ENCODE results near the gene DIO3. TPM values are rescaled to one million over a fixed set of nuclear protein-coding genes. Genes with fewer than 3 reads are reported as not detected.

DIO3 gene
- total RNA-seq, 6 experiments from 2014 or later, result not detected

DNA sequence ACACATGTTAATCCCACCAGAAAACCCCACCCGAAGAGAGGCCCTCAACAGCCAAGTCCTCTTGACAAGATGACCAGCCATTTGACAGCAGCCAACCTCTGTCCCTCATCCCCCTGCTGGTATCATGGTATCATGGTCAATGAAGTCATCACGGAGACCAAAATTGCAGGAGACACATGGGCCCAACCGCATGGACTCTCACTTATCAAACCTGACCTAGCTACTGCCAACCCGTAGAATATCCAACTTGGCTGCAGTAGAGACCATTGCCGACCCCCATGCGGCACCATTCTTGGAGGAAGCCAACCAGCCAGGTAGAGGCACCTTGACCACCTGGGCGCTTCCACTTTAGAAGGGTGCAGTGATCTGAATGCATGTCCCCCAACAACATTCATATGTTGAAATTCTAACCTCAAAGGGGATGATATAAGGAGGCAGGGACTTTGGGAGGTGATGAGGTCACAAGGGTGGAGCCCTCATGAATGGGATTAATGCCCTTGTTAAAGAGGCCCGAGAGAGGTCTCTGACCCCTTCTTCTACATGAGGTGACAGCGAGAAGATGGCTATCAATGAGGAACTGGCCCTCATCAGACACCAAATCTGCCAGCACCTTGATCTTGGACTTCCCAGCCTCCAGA lies 33.3 kb downstream of the DIO3 start:
- DNase-seq, result no peak
- no peak overlapping the region for H3K27ac Mint-ChIP-seq
- no peak overlapping the region for H3K4me3 Mint-ChIP-seq
- no peaks in the 10 kb centered on the region for H3K4me1 Mint-ChIP-seq (ENCODE audit: low read depth)
- peaks cover 12% of the 10 kb centered on the region for H3K27me3 Mint-ChIP-seq (ENCODE audit: insufficient read depth)
- TF ChIP-seq, protein P1, sequence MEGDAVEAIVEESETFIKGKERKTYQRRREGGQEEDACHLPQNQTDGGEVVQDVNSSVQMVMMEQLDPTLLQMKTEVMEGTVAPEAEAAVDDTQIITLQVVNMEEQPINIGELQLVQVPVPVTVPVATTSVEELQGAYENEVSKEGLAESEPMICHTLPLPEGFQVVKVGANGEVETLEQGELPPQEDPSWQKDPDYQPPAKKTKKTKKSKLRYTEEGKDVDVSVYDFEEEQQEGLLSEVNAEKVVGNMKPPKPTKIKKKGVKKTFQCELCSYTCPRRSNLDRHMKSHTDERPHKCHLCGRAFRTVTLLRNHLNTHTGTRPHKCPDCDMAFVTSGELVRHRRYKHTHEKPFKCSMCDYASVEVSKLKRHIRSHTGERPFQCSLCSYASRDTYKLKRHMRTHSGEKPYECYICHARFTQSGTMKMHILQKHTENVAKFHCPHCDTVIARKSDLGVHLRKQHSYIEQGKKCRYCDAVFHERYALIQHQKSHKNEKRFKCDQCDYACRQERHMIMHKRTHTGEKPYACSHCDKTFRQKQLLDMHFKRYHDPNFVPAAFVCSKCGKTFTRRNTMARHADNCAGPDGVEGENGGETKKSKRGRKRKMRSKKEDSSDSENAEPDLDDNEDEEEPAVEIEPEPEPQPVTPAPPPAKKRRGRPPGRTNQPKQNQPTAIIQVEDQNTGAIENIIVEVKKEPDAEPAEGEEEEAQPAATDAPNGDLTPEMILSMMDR (IDR thresholded peaks at IDR 0.05), result no peak
- no peaks in the 10 kb centered on the region; the same call in 1 of the 2 replicates for H3K36me3 Mint-ChIP-seq (ENCODE audit: low read depth)
- no peaks in the 10 kb centered on the region; the same call in 1 of the 2 replicates for H3K9me3 Mint-ChIP-seq

DNA sequence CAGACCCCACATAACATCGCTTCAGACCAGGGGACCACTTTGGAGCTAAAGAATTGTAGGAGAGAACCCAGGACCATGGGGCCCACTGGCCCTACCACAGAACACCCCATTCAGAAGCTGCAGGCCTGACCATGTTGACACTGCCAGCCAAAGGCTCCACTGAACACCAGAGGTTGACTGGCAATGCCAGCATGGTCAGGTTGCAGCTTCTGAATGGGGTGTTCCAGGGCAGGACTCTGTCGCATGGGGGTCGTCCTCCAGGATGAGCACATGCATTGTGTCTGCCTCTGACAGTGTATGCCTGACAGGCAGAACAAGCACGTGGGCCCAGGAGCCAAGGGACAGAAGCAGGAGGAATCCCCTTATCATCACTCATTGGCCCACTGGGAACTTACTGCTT lies 34.1 kb downstream of the DIO3 start:
- no peak overlapping the region for H3K4me3 Mint-ChIP-seq
- DNase-seq, result no peak
- H3K36me3 Mint-ChIP-seq (ENCODE audit: low read depth), result no peaks in the 10 kb centered on the region; the same call in 1 of the 2 replicates
- TF ChIP-seq, protein P1 (IDR thresholded peaks at IDR 0.05), result no peak
- no peaks in the 10 kb centered on the region for H3K4me1 Mint-ChIP-seq (ENCODE audit: low read depth)
- H3K9me3 Mint-ChIP-seq, result no peaks in the 10 kb centered on the region; the same call in 1 of the 2 replicates
- H3K27ac Mint-ChIP-seq, result no peak overlapping the region
- H3K27me3 Mint-ChIP-seq (ENCODE audit: insufficient read depth), result peaks cover 17% of the 10 kb centered on the region

DNA sequence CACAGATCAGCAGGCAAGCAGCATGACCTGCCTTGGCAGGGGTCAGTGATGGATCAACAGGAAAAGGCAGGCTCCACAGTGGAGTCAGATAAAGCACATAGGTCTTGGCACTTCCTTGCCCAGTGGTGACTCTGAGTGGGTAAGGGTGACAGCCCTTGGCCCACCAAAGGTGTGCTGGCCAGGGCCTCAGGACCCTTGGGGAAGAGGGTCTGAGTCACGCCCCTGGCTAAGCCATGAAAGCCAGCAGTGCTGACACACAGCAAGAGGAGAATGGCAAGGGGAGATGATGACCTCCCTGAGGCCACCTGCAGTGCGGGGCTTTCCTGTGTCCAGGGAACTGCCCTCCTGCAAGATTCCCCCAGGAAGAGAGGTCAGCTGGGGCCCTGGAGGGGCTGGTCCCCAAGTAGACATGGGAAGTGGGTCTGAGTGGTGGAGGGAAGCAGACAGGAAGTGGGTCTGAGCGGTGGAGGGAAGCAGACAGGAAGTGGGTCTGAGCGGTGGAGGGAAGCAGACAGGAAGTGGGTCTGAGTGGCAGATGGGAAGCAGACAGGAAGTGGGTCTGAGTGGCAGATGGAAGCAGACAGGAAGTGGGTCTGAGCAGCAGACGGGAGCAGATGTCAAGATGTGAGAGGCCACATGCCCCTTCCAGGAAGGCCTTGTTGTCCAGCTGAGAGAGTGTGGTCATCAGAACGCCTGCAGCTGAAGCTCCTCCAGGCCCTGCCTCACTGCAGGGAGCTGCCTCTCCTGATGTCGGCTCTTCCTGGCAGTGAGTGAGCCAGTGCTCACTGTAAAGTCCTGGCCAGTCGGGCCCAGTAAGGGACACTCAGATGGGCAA lies 34.8 kb downstream of the DIO3 start:
- Mint-ChIP-seq H3K27ac (no peak overlapping the region), H3K4me3 (no peak overlapping the region)

DNA sequence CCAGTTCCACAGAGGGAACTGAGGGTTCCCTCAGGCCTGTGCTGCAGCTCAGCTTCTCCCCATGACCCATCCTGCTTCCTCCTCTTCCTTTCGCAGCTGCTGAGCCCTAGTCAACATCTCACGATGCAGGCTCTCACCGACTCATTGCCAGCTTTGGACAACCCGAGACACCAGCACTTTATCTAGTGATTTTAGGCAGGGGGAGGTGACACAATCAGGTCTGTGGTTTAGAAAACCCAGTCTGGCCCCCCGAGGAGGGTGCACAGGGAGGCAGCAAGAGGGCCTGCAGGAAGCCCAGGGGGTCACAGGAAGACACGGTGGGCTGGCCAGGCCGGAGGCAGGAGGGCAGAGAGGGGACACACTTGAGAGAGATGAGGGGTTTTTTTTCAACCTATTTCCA lies 35.4 kb downstream of the DIO3 start:
- Mint-ChIP-seq H3K27ac (no peak overlapping the region), H3K4me1 (ENCODE audit: low read depth) (no peaks in the 10 kb centered on the region)
- TF ChIP-seq, protein P1 (IDR thresholded peaks at IDR 0.05), result no peak

More for the DNA sequence above, 34.8 kb downstream of the DIO3 start:
- DNase-seq, result no peak
- no peaks in the 10 kb centered on the region; the same call in 1 of the 2 replicates for H3K36me3 Mint-ChIP-seq (ENCODE audit: low read depth)
- TF ChIP-seq, protein P1 (IDR thresholded peaks at IDR 0.05), result no peak
- peaks cover 15% of the 10 kb centered on the region for H3K27me3 Mint-ChIP-seq (ENCODE audit: insufficient read depth)
- no peaks in the 10 kb centered on the region for H3K4me1 Mint-ChIP-seq (ENCODE audit: low read depth)
- H3K9me3 Mint-ChIP-seq, result no peaks in the 10 kb centered on the region; the same call in 1 of the 2 replicates

DNA sequence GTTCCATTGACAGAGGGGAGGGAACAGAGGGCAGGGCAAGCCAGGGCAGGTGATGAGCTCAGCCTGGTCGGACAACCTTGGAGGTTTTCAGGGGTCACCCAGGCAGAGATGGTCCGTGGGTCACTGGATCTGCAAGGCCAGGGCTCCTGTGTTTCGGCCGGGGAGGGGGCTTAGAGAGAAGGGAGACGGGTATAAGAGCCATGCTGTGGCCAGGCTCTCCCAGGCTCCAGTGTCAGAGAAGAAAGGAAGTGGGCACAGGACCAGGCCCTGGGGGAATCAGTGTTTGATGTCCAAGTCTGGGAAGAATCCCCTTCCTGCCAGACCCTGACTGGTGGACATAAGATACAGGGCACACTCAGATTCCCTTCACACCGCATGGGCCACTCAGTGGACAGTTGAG lies 36.9 kb downstream of the DIO3 start:
- no peak for DNase-seq
- peaks cover 18% of the 10 kb centered on the region for H3K27me3 Mint-ChIP-seq (ENCODE audit: insufficient read depth)
- TF ChIP-seq, protein P1 (IDR thresholded peaks at IDR 0.05), result no peak
- H3K4me1 Mint-ChIP-seq (ENCODE audit: low read depth), result no peaks in the 10 kb centered on the region
- no peak overlapping the region for H3K27ac Mint-ChIP-seq
- H3K36me3 Mint-ChIP-seq (ENCODE audit: low read depth), result no peaks in the 10 kb centered on the region; the same call in 1 of the 2 replicates
- no peaks in the 10 kb centered on the region; the same call in 1 of the 2 replicates for H3K9me3 Mint-ChIP-seq
- H3K4me3 Mint-ChIP-seq, result no peak overlapping the region

More for the DNA sequence above, 35.4 kb downstream of the DIO3 start:
- H3K4me3 Mint-ChIP-seq, result no peak overlapping the region
- DNase-seq, result no peak
- H3K36me3 Mint-ChIP-seq (ENCODE audit: low read depth), result no peaks in the 10 kb centered on the region; the same call in 1 of the 2 replicates
- no peaks in the 10 kb centered on the region; the same call in 1 of the 2 replicates for H3K9me3 Mint-ChIP-seq
- peaks cover 18% of the 10 kb centered on the region for H3K27me3 Mint-ChIP-seq (ENCODE audit: insufficient read depth)

Measured in HFFc6 (cell line).